RWPE1 (cell line): ENCODE results near the gene DRG2.

Experiments
- CTCF ChIA-PET: fragments of 350-600 bp; sonication (Branson Sonifier 250); formaldehyde crosslinking; extraction: SDS; loops from one replicate; lab custom pipeline; 2021; lab: Yijun Ruan, JAX
- POLR2A ChIA-PET: fragments of 400-600 bp; formaldehyde crosslinking; extraction: SDS; loops from one replicate; lab custom pipeline; 2020; ENCODE audit warnings: antibody characterized with exemption; ENCODE audit not compliant: low non-redundant PET; lab: Yijun Ruan, JAX
- DNase-seq: peaks from one replicate; pipeline ENCODE4 v3.0.0; 2012; ENCODE audit warnings: low spot score
- H3K27ac ChIP-seq: fragments of 450-650 bp; 2 replicates; pipeline ENCODE4 v1.5.1; 2017
- TF ChIP-seq, protein P1 (sequence below): fragments of 450-650 bp; conservative IDR thresholded peaks from 2 replicates; pipeline ENCODE4 v1.5.1; 2017; ENCODE audit warnings: low read depth, mild to moderate bottlenecking

DRG2 gene

DNA sequence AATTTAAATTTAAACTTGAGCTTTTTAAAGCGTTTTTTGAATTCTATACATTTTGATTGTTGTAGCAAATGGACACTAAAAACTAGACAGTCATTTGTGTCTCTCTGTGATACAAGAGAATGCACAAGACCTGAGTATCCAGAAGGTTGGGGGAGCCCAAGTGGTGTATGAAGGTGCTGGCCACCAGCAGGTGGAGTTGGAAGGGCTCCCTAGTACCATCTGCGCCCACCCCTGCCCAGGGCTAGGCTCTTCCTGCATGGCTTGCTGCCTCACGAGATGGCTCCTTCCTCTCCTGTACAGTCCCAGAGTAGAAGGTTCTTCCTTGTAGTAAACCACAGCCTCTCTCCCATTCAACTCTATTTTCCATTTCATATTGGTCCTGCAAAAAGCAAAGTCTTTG is 31.5 kb upstream of the DRG2 start:
- H3K27ac ChIP-seq = no peak overlapping the region
- ChIA-PET POLR2A (no interaction called here), CTCF (interaction anchor here (0.6 kb wide), 1 partner anchor 11 kb away, joined by 3 read pairs; no protein-coding TSS in a partner anchor)
- TF ChIP-seq, protein P1, sequence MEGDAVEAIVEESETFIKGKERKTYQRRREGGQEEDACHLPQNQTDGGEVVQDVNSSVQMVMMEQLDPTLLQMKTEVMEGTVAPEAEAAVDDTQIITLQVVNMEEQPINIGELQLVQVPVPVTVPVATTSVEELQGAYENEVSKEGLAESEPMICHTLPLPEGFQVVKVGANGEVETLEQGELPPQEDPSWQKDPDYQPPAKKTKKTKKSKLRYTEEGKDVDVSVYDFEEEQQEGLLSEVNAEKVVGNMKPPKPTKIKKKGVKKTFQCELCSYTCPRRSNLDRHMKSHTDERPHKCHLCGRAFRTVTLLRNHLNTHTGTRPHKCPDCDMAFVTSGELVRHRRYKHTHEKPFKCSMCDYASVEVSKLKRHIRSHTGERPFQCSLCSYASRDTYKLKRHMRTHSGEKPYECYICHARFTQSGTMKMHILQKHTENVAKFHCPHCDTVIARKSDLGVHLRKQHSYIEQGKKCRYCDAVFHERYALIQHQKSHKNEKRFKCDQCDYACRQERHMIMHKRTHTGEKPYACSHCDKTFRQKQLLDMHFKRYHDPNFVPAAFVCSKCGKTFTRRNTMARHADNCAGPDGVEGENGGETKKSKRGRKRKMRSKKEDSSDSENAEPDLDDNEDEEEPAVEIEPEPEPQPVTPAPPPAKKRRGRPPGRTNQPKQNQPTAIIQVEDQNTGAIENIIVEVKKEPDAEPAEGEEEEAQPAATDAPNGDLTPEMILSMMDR = no peak
- DNase-seq = no peak

DNA sequence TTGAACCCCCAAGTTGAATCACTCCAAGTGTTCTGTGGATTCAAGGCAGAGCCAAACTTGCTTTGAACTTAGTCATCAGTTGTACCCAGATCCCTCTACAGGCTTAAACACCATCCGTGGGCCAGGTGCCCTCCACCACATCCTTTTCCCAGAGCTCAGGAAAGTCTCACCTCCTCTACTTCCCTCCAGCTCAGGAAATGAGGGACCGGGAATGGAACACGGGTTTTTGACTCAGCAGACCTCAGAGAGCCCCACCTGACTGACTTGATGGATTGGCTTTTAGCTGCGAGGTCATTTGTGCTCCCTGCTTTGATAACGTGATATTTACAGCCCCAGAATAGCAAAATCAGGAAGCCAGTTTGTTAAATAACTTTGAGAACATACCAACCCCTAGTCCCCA is 28.5 kb upstream of the DRG2 start:
- no peak for DNase-seq
- POLR2A ChIA-PET = no interaction called here
- H3K27ac ChIP-seq = peak overlapping the region; percentile 16
- TF ChIP-seq, protein P1 = no peak
- CTCF ChIA-PET = no interaction called here

DNA sequence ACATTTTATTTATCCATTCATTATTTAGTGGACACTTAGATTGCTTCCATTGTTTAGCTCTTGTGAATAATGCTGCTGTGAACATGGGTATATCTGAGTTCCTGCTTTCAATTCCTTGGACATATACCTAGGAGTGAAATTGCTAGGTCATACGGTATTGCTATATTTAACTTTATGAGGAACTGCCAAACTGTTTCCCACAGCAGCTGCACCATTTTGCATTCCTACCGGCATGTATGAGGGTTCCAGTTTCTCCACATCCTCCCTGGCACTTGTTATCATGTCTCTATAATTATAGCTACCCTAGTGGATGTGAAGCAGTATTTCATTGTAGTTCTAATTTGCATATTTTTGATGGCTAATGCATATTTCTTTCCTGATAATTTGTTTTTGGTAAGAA is 23.7 kb upstream of the DRG2 start:
- POLR2A ChIA-PET = no interaction called here
- TF ChIP-seq, protein P1 = no peak
- no peak for DNase-seq
- no peak overlapping the region for H3K27ac ChIP-seq
- CTCF ChIA-PET = interaction anchor here (0.7 kb wide), 1 partner anchor 197 kb away, joined by 3 read pairs; the partner anchor contains the start of gene MIEF2

DNA sequence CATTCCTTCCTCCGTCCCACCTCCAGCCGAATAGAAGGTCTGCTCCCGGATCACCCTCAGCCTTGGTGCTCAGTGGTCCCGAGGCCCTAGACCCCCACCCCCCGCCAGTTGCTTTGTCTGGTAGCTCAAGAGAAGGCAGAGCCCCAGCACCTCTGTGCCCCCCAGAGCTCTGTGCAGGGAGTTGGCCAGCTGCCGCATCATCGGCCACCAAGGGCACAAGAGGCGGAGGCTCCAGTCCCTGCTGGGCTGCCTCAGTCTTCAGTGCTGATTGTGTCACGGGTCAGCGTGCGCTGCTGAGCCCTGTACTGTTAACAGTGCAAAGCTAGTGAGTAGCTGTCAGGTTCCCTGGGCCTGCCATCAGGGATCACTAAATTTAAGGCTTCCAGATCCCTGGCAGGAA is 22.2 kb upstream of the DRG2 start:
- no peak overlapping the region for H3K27ac ChIP-seq
- TF ChIP-seq, protein P1 = no peak
- CTCF ChIA-PET = no interaction called here
- POLR2A ChIA-PET = no interaction called here
- DNase-seq = no peak

DNA sequence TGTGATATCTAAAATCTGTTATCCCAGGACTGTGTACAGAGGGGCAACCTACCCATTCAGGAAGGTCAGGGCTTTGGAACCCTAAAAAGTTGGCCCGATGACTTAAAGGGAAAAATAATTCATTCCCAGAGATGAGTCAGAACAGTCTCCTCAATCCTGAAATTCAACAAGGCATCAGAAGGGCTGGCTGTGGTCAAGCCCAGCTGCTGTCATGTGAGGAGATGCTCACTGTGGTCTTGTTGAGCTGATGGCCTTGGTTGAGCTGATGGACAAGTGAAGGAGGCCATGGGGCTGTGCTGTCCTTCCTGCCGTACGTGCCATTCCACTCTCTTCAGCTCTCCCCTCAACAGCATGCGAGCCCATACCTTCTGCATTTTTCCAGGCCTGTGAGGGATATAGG is 20.9 kb upstream of the DRG2 start:
- TF ChIP-seq, protein P1 = no peak
- no peak for DNase-seq
- ChIA-PET POLR2A (no interaction called here), CTCF (no interaction called here)
- H3K27ac ChIP-seq = no peak overlapping the region

DNA sequence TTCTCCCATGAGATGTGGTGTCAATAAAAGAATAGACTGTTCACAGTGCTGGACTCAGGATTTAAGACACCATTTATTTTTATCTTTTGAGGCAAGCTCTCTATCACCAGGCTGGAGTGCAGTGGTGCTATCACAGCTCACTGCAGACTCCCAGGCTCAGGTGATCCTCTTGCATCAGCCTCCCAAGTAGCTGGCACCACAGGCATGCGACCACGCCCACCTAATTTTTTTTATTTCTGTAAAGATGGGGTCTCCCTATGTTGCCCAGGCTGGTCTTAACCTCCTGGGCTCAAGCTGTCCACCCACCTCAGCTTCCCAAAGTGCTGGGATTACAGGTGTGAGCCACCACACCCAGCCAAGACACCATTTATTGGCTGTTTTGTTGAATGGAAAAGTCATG is 18.6 kb upstream of the DRG2 start:
- TF ChIP-seq, protein P1 = no peak
- ChIA-PET POLR2A (no interaction called here), CTCF (interaction anchor here (0.6 to 1.2 kb wide), 2 partner anchors 8 to 209 kb away, joined by 3 read pairs; no protein-coding TSS in a partner anchor)
- no peak overlapping the region for H3K27ac ChIP-seq
- no peak for DNase-seq
